Adrenal gland (tissue), 12 donors: ENCODE data around the gene CELF2. TPM values are rescaled to one million over a fixed set of nuclear protein-coding genes. Genes with fewer than 3 reads are reported as not detected.

ENCODE experiments used
- DNase-seq, 7 donors: peaks; one replicate each; pipeline ENCODE4 v3.0.0-alpha.2; 2019 to 2020
- H3K27ac ChIP-seq, 5 donors: fragments of 200-600 bp; sonication (generic) in 4 of 5; 1 replicate in 3 of 5; 2 replicates in 2 of 5; pipeline versions ENCODE4 v1.5.1 to v1.8.0; 2016 to 2020; ENCODE audit warnings: mild to moderate bottlenecking in 1 of 5
- H3K27me3 ChIP-seq: fragments of 200-600 bp; 2 replicates; pipeline ENCODE4 v1.8.0; 2021
- H3K36me3 ChIP-seq, 2 donors: fragments of 200-600 bp; replicated peaks in 1 of 2; 1 replicate in 1 of 2; 2 replicates in 1 of 2; pipeline versions ENCODE4 v1.5.1 to v1.8.0; 2018 to 2022
- H3K4me1 ChIP-seq, 2 donors: fragments of 200-600 bp; replicated peaks in 1 of 2; 1 replicate in 1 of 2; 2 replicates in 1 of 2; pipeline versions ENCODE4 v1.5.1 to v1.8.0; 2018 to 2021
- H3K4me3 ChIP-seq, 4 donors: fragments of 200-600 bp; sonication (generic) in 3 of 4; one replicate each; pipeline ENCODE4 v1.5.1; 2016 to 2018
- H3K9me3 ChIP-seq, 3 donors: fragments of 200-600 bp; sonication (generic) in 1 of 3; replicated peaks in 1 of 3; 1 replicate in 2 of 3; 2 replicates in 1 of 3; pipeline versions ENCODE4 v1.5.1 to v1.8.0; 2016 to 2021
- CTCF ChIP-seq, 6 experiments: fragments of 450-650 bp in 4 of 6; fragments of 200-600 bp in 2 of 6; sonication (generic) in 1 of 6; IDR thresholded peaks; 1 replicate in 5 of 6; 2 replicates in 1 of 6; pipeline versions ENCODE4 v1.5.1 to v1.8.0; 2016 to 2021; ENCODE audit warnings: antibody characterized with exemption in 6 of 6, mild to moderate bottlenecking in 2 of 6, moderate library complexity in 1 of 6
- POLR2A ChIP-seq, 2 donors: fragments of 450-650 bp; IDR thresholded peaks; one replicate each; pipeline ENCODE4 v1.6.1; 2017; ENCODE audit warnings: antibody characterized with exemption in 2 of 2, mild to moderate bottlenecking in 2 of 2, moderate library complexity in 1 of 2
- WGBS, 4 donors: extraction: QIAGEN DNeasy Blood & Tissue Kit in 2 of 4; methylation state at CpG; one replicate each; pipeline versions ENCODE4 v1.1.5 to v1.1.7; 2013 to 2017; 5-methylcytosine and 5-hydroxymethylcytosine counted together
- intact Hi-C, 2 donors: fragments of 100-400 bp; cut with DNase I; formaldehyde crosslinking; loops; one replicate each; pipeline versions ENCODE4 v1.14.1 to v1.15.0; 2022 to 2023
- polyA plus RNA-seq, 3 donors: library from polyadenylated mRNA; stranded (reverse); fragments of 200-250 nt in 2 of 3; fragments of 350-450 nt in 1 of 3; fragmentation: Illumina TruSeq in 1 of 3; extraction: RNeasy Lipid Tissue Mini Kit (QIAGEN cat#74804) in 1 of 3; gene quantifications; one replicate each; pipeline ENCODE4 v1.2.3, GENCODE V29; 2013 to 2014
- total RNA-seq, 9 donors: library from RNA; depleted of rRNA in 4 of 9; stranded (reverse); fragments of >200 nt in 4 of 9; fragments of 120-200 nt in 1 of 9; fragmentation: NEBNext Ultra II Directional in 1 of 9; extraction: Animal tissue kit (Norgen Biotek cat#: 25700) in 1 of 9; gene quantifications; one replicate each; pipeline versions ENCODE4 v1.1.0 to v1.2.4, GENCODE V29; 2013 to 2023
- donor health status: healthy with polysubstance abuse.
- donor health status: Bipolar disorder and iron deficiency.
- donor health status: DM: yes; HTN: yes; CAD: no.
- donor health status: DM: no; HTN: no; CAD: no.
- donor health status: DM: no; HTN: no; CAD: no.
- donor health status: DM: yes; HTN: yes; CAD: no.

CELF2 gene
- total and polyA plus RNA-seq, 12 donors: 2.7 to 26.0 (median 10.3) TPM

- TF ChIP-seq CTCF (IDR thresholded peaks at IDR 0.05) (no peak), POLR2A (IDR thresholded peaks at IDR 0.05) (no peak)
- intact Hi-C loops: no loop called here
- H3K36me3 ChIP-seq: no peaks in the 10 kb centered on the region
- no peaks in the 10 kb centered on the region for H3K4me1 ChIP-seq
- DNase-seq: no peak
- no peaks in the 10 kb centered on the region for H3K27me3 ChIP-seq
- no peak overlapping the region for H3K4me3 ChIP-seq
- 73 to 81% (median 78%) methylated on average over 10 of the region's 10 CpGs for WGBS, 4 donors
- no peak overlapping the region for H3K27ac ChIP-seq
- H3K9me3 ChIP-seq: no peaks in the 10 kb centered on the region
Measured at GRCh38 chr10:11148142-11149028, 130.7 kb downstream of the CELF2 start.

DNA sequence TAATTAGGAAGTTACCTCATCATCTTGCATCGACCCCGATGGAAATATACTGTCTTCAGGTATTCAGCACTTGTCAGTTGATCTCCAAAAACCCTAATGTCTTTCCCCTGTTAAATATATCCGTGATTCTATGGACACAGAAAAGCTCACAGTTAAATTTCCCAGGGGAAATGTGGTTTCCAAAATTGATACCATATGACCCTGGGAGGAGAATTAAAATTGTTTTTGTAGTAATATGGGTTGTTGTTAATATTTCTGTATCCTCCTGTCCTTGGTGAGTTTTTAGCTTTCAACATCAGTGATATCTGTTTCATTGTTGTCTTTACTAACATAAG, 132.1 kb downstream of the CELF2 start:
- no peak overlapping the region for H3K27ac ChIP-seq
- intact Hi-C loops: no loop called here
- no peaks in the 10 kb centered on the region for H3K4me1 ChIP-seq

GRCh38 chr10:11150231-11150731, 132.6 kb downstream of the CELF2 start:
- H3K9me3 ChIP-seq: no peaks in the 10 kb centered on the region
- H3K36me3 ChIP-seq: no peaks in the 10 kb centered on the region
- WGBS, 4 donors: 72 to 85% (median 77%) methylated on average over 3 of the region's 3 CpGs
- TF ChIP-seq CTCF (IDR thresholded peaks at IDR 0.05) (no peak), POLR2A (IDR thresholded peaks at IDR 0.05) (no peak)
- H3K27me3 ChIP-seq: no peaks in the 10 kb centered on the region
- no peak for DNase-seq
- H3K4me3 ChIP-seq: no peak overlapping the region
- intact Hi-C loops: no loop called here
- H3K27ac ChIP-seq: no peak overlapping the region
- H3K4me1 ChIP-seq: no peaks in the 10 kb centered on the region

More for the DNA sequence above, 132.1 kb downstream of the CELF2 start:
- no peak for DNase-seq
- H3K36me3 ChIP-seq: no peaks in the 10 kb centered on the region
- 55 to 68% (median 64%) methylated on average over 3 of the region's 3 CpGs for WGBS, 4 donors
- no peaks in the 10 kb centered on the region for H3K9me3 ChIP-seq
- no peak overlapping the region for H3K4me3 ChIP-seq
- H3K27me3 ChIP-seq: no peaks in the 10 kb centered on the region
- TF ChIP-seq POLR2A (IDR thresholded peaks at IDR 0.05): no peak
- TF ChIP-seq CTCF (IDR thresholded peaks at IDR 0.05): no peak

GRCh38 chr10:11150879-11151415, 133.3 kb downstream of the CELF2 start:
- intact Hi-C loops: no loop called here
- no peak for TF ChIP-seq POLR2A (IDR thresholded peaks at IDR 0.05)
- no peak for TF ChIP-seq CTCF (IDR thresholded peaks at IDR 0.05)
- Histone ChIP-seq H3K36me3 (no peaks in the 10 kb centered on the region), H3K27me3 (no peaks in the 10 kb centered on the region), H3K27ac (no peak overlapping the region), H3K4me1 (no peaks in the 10 kb centered on the region), H3K9me3 (no peaks in the 10 kb centered on the region), H3K4me3 (no peak overlapping the region)
- no peak for DNase-seq
- 78 to 87% (median 84%) methylated on average over 5 of the region's 5 CpGs for WGBS, 4 donors
